Midbrain (tissue), 1 donor: ENCODE data around the gene STAP2.

ENCODE experiments used
- DNase-seq: peaks from one replicate; lab custom pipeline; 2025; lab: John Stamatoyannopoulos, UW

STAP2 gene

GRCh38 chr19:4338441-4339355, at the start of gene STAP2:
TSS of gene STAP2 (minus strand) at chr19:4338827. CDS start at chr19:4338753, 74 bp downstream.
- no peak for DNase-seq

- peak; percentile 60 for DNase-seq
Measured at GRCh38 chr19:4386041-4386782, 47.6 kb upstream of the STAP2 start.

GRCh38 chr19:4385291-4386040, 46.8 kb upstream of the STAP2 start:
- no peak for DNase-seq

- no peak for DNase-seq
Measured at GRCh38 chr19:4380254-4380727, 41.7 kb upstream of the STAP2 start.

- no peak for DNase-seq
Measured at GRCh38 chr19:4379383-4380253, 41.0 kb upstream of the STAP2 start.

GRCh38 chr19:4378886-4379285, 40.3 kb upstream of the STAP2 start:
- no peak for DNase-seq

- no peak for DNase-seq
Measured at GRCh38 chr19:4376991-4377781, 38.6 kb upstream of the STAP2 start.

GRCh38 chr19:4376671-4376990, 38.0 kb upstream of the STAP2 start:
- DNase-seq: no peak

- no peak for DNase-seq
Measured at GRCh38 chr19:4376028-4376670, 37.5 kb upstream of the STAP2 start.

GRCh38 chr19:4375164-4376027, 36.8 kb upstream of the STAP2 start:
- peak; percentile 52 for DNase-seq

GRCh38 chr19:4374498-4375163, 36.0 kb upstream of the STAP2 start:
- DNase-seq: no peak

- peak; percentile 65 for DNase-seq
Measured at GRCh38 chr19:4373601-4374497, 35.2 kb upstream of the STAP2 start.

GRCh38 chr19:4373013-4373367, 34.4 kb upstream of the STAP2 start:
- DNase-seq: no peak

- no peak for DNase-seq
Measured at GRCh38 chr19:4372165-4373012, 33.8 kb upstream of the STAP2 start.

GRCh38 chr19:4371247-4372164, 32.9 kb upstream of the STAP2 start:
- peak; percentile 21 for DNase-seq
